Kidney (tissue), 14 donors: ENCODE data around the gene LONP1. TPM values are rescaled to one million over a fixed set of nuclear protein-coding genes. Genes with fewer than 3 reads are reported as not detected.
"Not testable (repeated sequence)": the region's sequence is repeated elsewhere in the genome, so short reads cannot be mapped to it uniquely, and the experiment has no call there.

ENCODE experiments used
- DNase-seq, 5 donors: peaks; one replicate each; pipeline ENCODE4 v3.0.0-alpha.2; 2013 to 2020
- FAIRE-seq: peaks from 2 replicates; lab custom pipeline; 2012; peaks lifted over from hg19 to GRCh38; lab: Jason Lieb, UNC
- H3K27ac ChIP-seq, 2 donors: one replicate each; pipeline ENCODE4 v1.7.0; 2013; ENCODE audit warnings: low read depth in 2 of 2, low read length in 2 of 2, inconsistent platforms in 1 of 2
- H3K27me3 ChIP-seq: one replicate; pipeline ENCODE4 v1.7.1; 2013; ENCODE audit warnings: low read length, inconsistent platforms; ENCODE audit not compliant: control insufficient read depth, insufficient read depth
- H3K36me3 ChIP-seq, 3 donors: one replicate each; pipeline versions ENCODE4 v1.7.0 to v1.7.1; 2013; ENCODE audit warnings: low read length in 3 of 3, control low read depth in 1 of 3, inconsistent platforms in 1 of 3; ENCODE audit not compliant: insufficient read depth in 3 of 3, control insufficient read depth in 2 of 3
- H3K4me1 ChIP-seq, 3 donors: one replicate each; pipeline versions ENCODE4 v1.7.0 to v1.7.1; 2013; ENCODE audit warnings: low read length in 3 of 3, inconsistent platforms in 1 of 3, low read depth in 1 of 3; ENCODE audit not compliant: control insufficient read depth in 2 of 3, insufficient read depth in 2 of 3
- H3K4me3 ChIP-seq, 3 donors: one replicate each; pipeline versions ENCODE4 v1.7.0 to v1.8.1; 2013; ENCODE audit warnings: low read length in 3 of 3, control low read depth in 1 of 3, inconsistent platforms in 1 of 3
- H3K9ac ChIP-seq, 3 donors: one replicate each; pipeline versions ENCODE4 v1.7.0 to v1.7.1; 2013; ENCODE audit warnings: low read length in 3 of 3, control low read depth in 1 of 3, inconsistent platforms in 1 of 3
- H3K9me3 ChIP-seq, 3 donors: one replicate each; pipeline versions ENCODE4 v1.7.0 to v1.7.1; 2013; ENCODE audit warnings: low read length in 3 of 3, control low read depth in 1 of 3, inconsistent platforms in 1 of 3; ENCODE audit not compliant: control insufficient read depth in 2 of 3, insufficient read depth in 1 of 3
- intact Hi-C: fragments of 100-400 bp; cut with DNase I; formaldehyde crosslinking; loops from one replicate; pipeline ENCODE4 v1.11.1; 2022
- polyA plus RNA-seq: library from polyadenylated mRNA; stranded (reverse); fragments of 350-450 nt; fragmentation: Illumina TruSeq; extraction: RNeasy Lipid Tissue Mini Kit (QIAGEN cat#74804); gene quantifications from one replicate; pipeline ENCODE4 v1.2.3, GENCODE V29; 2014; ENCODE audit warnings: low read depth, low replicate concordance; ENCODE audit not compliant: insufficient read depth
- total RNA-seq: library from RNA; stranded (reverse); fragmentation: NEBNext Ultra II Directional; extraction: Animal tissue kit (Norgen Biotek cat#: 25700); gene quantifications from one replicate; pipeline ENCODE4 v1.2.1, GENCODE V29; 2021
- TF ChIP-seq, protein P1 (sequence below): IDR thresholded peaks from 3 replicates; pipeline ENCODE4 v1.5.1; 2012; ENCODE audit warnings: mild to moderate bottlenecking, moderate library complexity, borderline replicate concordance; ENCODE audit not compliant: insufficient read depth; ENCODE audit errors: extremely low read depth
- donor health status: control.
- donor health status: control.
- donor health status: control.
- donor health status: control.
- donor health status: control.
- donor health status: DM: yes; HTN: yes; CAD: no.
- donor health status: Normal renal cell carcinoma (clear cell type).

The LONP1 gene
- total and polyA plus RNA-seq, 2 donors from 2014 or later = 67.1 to 71.5 TPM

DNA sequence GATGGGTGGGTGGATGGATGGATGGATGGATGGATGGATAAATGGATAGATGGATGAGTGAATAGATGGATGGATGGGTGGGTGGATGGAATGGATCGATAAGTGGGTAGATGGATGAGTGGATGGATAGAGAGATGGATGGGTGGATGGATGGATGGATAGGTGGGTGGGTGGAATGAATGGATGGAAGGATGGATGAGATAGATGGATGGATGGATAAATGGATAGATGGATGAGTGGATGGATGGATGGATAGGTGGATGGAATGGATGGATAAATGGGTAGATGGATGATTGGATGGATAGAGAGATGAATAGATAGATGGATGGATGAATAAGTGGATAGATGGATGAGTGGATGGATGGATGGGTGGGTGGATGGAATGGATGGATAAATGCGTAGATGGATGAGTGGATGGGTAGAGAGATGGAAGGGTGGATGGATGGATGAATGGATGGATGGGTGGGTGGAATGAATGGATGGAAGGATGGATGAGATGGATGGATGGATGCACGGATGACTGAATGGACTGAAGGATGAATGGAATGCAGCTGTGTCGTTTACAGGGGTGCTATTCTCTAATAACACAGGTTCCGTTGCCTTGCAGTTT is 42.8 kb upstream of the LONP1 start:
- Histone ChIP-seq H3K4me1 (no peaks in the 10 kb centered on the region), H3K9ac (no peak overlapping the region), H3K36me3 (no peaks in the 10 kb centered on the region), H3K27ac (no peak overlapping the region), H3K4me3 (no peak overlapping the region), H3K9me3 (no peaks in the 10 kb centered on the region), H3K27me3 (no peaks in the 10 kb centered on the region)
- DNase-seq (no peak), FAIRE-seq (no peak)
- intact Hi-C loops = no loop called here
- TF ChIP-seq, protein P1, sequence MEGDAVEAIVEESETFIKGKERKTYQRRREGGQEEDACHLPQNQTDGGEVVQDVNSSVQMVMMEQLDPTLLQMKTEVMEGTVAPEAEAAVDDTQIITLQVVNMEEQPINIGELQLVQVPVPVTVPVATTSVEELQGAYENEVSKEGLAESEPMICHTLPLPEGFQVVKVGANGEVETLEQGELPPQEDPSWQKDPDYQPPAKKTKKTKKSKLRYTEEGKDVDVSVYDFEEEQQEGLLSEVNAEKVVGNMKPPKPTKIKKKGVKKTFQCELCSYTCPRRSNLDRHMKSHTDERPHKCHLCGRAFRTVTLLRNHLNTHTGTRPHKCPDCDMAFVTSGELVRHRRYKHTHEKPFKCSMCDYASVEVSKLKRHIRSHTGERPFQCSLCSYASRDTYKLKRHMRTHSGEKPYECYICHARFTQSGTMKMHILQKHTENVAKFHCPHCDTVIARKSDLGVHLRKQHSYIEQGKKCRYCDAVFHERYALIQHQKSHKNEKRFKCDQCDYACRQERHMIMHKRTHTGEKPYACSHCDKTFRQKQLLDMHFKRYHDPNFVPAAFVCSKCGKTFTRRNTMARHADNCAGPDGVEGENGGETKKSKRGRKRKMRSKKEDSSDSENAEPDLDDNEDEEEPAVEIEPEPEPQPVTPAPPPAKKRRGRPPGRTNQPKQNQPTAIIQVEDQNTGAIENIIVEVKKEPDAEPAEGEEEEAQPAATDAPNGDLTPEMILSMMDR = no peak

DNA sequence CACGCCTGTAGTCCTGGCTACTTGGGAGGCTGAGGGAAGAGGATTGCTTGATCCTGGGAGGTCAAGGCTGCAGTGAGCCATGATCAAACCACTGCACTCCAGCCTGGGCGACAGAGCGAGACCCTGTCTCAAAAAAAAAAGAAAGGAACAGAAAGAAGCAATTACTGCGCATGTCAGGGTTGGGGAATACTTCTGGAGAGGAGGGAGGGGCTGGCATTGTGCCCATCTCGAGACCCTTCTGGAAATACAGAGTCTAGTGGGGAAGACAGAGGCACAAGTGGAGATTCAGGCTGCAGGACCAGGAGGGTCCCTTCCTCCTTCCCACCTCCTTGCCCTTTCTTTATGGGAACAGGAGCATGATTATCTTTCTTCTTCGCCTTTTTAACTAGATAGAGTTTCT is 33.8 kb upstream of the LONP1 start:
- intact Hi-C loops = no loop called here
- TF ChIP-seq, protein P1 = no peak
- Histone ChIP-seq H3K27ac (no peak overlapping the region), H3K4me1 (no peaks in the 10 kb centered on the region), H3K36me3 (no peaks in the 10 kb centered on the region), H3K27me3 (no peaks in the 10 kb centered on the region), H3K9ac (no peak overlapping the region), H3K9me3 (no peaks in the 10 kb centered on the region), H3K4me3 (no peak overlapping the region)
- no peak for DNase-seq
- FAIRE-seq = no peak

DNA sequence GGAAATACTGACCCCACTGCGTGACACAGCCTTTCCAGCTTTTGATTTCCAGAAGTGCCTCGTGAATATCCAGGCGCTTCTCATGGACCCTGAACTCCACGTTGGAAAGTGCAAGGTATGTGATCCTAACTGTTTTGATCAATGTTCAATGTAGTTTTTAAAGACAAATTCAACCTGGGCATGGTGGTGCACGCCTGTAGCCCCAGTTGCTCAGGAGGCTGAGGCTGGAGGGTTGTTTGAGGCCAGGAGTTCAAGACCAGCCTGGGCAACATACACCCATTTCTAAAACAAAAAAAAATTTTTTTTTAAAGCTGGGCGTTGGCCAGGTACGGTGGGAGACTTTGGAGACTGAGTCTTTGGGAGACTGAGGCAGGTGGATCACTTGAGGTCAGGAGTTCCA is 31.8 kb upstream of the LONP1 start:
- H3K9ac ChIP-seq = no peak overlapping the region
- no peaks in the 10 kb centered on the region for H3K27me3 ChIP-seq
- intact Hi-C loops = no loop called here
- no peaks in the 10 kb centered on the region for H3K4me1 ChIP-seq
- FAIRE-seq (no peak), DNase-seq (no peak)
- no peak overlapping the region for H3K4me3 ChIP-seq
- H3K27ac ChIP-seq = no peak overlapping the region
- H3K36me3 ChIP-seq = no peaks in the 10 kb centered on the region
- no peaks in the 10 kb centered on the region for H3K9me3 ChIP-seq
- TF ChIP-seq, protein P1 = no peak

DNA sequence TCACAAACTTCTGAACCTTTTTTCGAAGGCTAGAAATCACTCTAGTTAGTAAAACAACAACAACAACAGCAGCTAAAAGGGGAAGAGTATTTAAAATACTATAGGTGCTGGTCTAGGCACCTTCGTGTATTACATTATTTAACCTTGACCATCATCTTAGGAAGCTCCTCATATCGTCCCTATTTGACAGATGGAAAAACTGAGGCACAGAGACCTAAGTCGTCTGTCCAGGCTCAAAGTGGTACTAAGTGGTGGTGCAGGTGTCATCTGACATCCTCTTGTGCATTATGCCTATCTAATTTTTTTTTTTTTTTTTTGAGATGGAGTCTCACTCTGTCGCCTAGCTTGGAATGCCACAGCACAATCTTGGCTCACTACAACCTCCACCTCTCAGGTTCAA is 29.6 kb upstream of the LONP1 start:
- intact Hi-C loops = no loop called here
- H3K9ac ChIP-seq = no peak overlapping the region
- no peak for DNase-seq
- H3K27me3 ChIP-seq = no peaks in the 10 kb centered on the region
- FAIRE-seq = no peak
- H3K36me3 ChIP-seq = no peaks in the 10 kb centered on the region
- H3K4me1 ChIP-seq = no peaks in the 10 kb centered on the region
- no peak overlapping the region for H3K4me3 ChIP-seq
- no peaks in the 10 kb centered on the region for H3K9me3 ChIP-seq
- TF ChIP-seq, protein P1 = no peak
- no peak overlapping the region for H3K27ac ChIP-seq

DNA sequence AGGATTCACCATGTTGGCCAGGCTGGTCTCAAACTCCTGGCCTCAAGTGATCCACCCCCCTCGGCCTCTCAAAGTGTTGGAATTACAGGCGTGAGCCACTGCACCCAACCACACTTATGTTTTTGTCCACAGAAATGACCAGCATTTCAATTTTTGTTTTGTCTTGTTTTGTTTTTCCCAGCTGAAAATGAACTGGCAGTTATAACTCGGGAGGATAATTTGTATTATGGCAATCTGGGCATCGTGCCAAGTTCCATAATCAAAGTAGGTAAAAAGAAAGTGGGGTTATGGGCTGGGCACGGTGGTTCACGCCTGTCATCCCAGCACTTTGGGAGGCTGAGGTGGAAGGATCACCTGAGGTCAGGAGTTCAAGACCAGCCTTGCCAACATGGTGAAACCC is 29.0 kb upstream of the LONP1 start:
- H3K9me3 ChIP-seq, H3K4me3 ChIP-seq, H3K9ac ChIP-seq, H3K27me3 ChIP-seq, FAIRE-seq, H3K36me3 ChIP-seq, intact Hi-C loops, DNase-seq, H3K27ac ChIP-seq, H3K4me1 ChIP-seq: not testable (repeated sequence)
